GM12865 (cell line): Measurements from ENCODE around the gene MAN1A1.

Experiments used
- DNase-seq: peaks from one replicate; pipeline ENCODE4 v3.0.0; 2010; ENCODE audit warnings: low read depth
- H3K4me3 ChIP-seq: 2 replicates; pipeline ENCODE4 v1.5.1; 2011; ENCODE audit warnings: mild to moderate bottlenecking, low read depth, low read length, control low read depth
- TF ChIP-seq, protein P1 (sequence below): IDR thresholded peaks from 2 replicates; pipeline ENCODE4 v1.5.1; 2011; ENCODE audit warnings: low read length, control low read depth, low read depth, inconsistent platforms; ENCODE audit not compliant: insufficient read depth; ENCODE audit errors: missing control alignments

The MAN1A1 gene

DNA sequence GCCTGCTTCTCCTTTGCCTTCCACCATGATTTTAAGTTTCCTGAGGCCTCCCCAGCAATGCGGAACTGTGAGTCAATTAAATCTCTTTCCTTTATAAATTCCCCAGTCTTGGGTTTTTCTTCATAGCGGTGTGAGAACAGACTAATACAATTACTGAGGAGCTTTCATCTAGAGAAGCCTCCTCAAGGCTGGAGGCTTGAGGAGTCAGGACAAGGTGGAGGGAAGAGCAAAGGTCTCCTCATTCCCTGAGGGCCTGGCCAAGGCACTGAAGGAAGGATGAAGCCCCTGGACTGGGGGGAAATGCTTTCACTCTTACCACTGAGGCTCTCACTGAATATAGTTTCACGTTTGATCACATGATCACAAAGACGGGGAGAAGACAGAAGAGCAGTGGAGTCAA lies 118.2 kb downstream of the MAN1A1 start:
- H3K4me3 ChIP-seq, result no peak overlapping the region
- no peak for DNase-seq
- TF ChIP-seq, protein P1, sequence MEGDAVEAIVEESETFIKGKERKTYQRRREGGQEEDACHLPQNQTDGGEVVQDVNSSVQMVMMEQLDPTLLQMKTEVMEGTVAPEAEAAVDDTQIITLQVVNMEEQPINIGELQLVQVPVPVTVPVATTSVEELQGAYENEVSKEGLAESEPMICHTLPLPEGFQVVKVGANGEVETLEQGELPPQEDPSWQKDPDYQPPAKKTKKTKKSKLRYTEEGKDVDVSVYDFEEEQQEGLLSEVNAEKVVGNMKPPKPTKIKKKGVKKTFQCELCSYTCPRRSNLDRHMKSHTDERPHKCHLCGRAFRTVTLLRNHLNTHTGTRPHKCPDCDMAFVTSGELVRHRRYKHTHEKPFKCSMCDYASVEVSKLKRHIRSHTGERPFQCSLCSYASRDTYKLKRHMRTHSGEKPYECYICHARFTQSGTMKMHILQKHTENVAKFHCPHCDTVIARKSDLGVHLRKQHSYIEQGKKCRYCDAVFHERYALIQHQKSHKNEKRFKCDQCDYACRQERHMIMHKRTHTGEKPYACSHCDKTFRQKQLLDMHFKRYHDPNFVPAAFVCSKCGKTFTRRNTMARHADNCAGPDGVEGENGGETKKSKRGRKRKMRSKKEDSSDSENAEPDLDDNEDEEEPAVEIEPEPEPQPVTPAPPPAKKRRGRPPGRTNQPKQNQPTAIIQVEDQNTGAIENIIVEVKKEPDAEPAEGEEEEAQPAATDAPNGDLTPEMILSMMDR, result no peak

DNA sequence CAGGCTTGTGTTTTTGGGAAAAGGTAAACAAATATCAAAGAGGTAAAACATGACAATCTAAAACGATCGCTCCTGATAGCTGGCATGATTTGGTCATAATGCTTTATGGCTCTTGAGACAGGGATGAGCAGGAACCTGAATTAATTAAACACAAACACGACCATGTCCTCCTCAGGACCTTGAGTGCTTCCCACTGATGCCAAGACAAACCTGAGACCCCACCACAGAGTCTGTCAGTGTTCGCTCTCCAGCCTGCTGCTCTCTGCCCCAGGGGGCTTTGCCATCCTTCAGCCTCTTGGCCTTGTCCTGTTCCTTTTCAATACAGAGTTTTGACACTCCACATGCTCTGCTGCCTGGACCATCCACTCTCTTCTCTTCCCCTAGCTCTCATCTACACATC lies 119.4 kb downstream of the MAN1A1 start:
- TF ChIP-seq, protein P1, result no peak
- no peak overlapping the region for H3K4me3 ChIP-seq
- no peak for DNase-seq

DNA sequence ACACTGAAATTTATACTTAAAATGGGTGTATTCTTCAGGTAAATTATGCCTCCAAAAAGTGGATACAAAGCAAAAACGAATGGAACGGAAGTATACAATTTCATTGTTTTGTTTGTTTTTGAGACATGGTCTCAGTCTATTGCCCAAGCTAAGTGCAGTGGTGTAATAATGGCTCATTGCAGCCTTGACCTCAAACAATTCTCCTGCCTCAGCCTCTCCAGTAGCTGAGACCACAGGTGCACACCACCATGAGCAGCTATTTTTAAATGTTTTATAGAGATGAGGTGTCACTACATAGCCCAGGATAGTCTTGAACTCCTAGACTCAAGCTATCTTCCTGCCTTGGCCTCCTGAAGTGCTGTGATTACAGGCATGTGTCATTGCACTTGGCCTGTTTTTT lies 122.2 kb downstream of the MAN1A1 start:
- TF ChIP-seq, protein P1, result no peak
- no peak for DNase-seq
- no peak overlapping the region for H3K4me3 ChIP-seq

DNA sequence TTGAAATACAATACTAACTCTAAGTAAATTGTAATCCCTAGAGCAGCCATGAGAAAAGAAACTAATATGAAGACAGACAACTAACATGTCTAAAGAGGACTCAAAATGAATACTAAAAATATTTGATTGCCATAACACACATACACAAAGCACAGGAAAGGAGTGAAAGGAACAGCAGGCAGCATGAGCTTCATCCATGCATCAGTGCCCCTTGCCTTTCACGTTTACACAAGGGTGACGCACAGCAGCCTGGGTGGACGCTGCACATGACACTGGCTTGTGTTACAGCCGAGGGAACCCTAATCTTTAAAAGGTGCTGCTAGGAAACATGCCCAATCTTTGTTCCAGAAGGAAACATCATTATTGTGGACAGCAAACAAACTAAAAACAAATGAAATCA lies 123.5 kb downstream of the MAN1A1 start:
- TF ChIP-seq, protein P1, result no peak
- DNase-seq, result no peak
- no peak overlapping the region for H3K4me3 ChIP-seq

- no peak for DNase-seq
- TF ChIP-seq, protein P1, result no peak
- no peak overlapping the region for H3K4me3 ChIP-seq
These were observed 125.4 kb downstream of the MAN1A1 start for GRCh38 chr6:119224095-119224701.

DNA sequence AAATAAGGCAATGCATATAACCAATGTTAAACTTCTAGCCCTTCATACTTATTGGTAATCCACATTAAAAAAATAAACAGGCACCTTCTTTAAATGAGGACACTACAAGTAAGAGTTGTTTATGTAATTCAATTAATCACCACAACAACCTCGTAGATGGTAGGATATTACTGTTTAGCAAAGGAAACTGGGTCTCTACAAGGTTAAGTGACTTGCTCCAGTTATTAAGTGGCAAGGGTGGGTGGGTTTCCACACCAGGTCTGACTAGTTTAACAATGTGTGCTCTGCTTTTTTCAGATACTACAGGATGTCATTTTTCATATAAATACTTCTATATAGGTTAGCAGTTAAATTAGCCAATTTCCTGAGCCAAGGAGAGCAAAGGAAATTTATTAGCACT lies 129.1 kb downstream of the MAN1A1 start:
- TF ChIP-seq, protein P1, result no peak
- H3K4me3 ChIP-seq, result no peak overlapping the region
- no peak for DNase-seq

- TF ChIP-seq, protein P1, result no peak
These were observed 131.0 kb downstream of the MAN1A1 start for GRCh38 chr6:119218548-119218947.

More at GRCh38 chr6:119218548-119218947, 131.0 kb downstream of the MAN1A1 start:
- DNase-seq, result no peak
- no peak overlapping the region for H3K4me3 ChIP-seq
